Activated CD8-positive, alpha-beta memory T cell treated with anti-CD3 and anti-CD28 coated beads for 48 hours (primary cell): ENCODE measurements around the gene IFI35.
A peak's percentile ranks its signal among the peaks of the same experiment; 100 is the strongest.
"Not testable (repeated sequence)": the region's sequence is repeated elsewhere in the genome, so short reads cannot be mapped to it uniquely, and the experiment has no call there.

Experiments used
- DNase-seq, 3 experiments: peaks; one replicate each; pipeline ENCODE4 v3.0.0-alpha.2; 2020; ENCODE audit warnings: low read depth in 2 of 3, low spot score in 2 of 3

The IFI35 gene

DNA sequence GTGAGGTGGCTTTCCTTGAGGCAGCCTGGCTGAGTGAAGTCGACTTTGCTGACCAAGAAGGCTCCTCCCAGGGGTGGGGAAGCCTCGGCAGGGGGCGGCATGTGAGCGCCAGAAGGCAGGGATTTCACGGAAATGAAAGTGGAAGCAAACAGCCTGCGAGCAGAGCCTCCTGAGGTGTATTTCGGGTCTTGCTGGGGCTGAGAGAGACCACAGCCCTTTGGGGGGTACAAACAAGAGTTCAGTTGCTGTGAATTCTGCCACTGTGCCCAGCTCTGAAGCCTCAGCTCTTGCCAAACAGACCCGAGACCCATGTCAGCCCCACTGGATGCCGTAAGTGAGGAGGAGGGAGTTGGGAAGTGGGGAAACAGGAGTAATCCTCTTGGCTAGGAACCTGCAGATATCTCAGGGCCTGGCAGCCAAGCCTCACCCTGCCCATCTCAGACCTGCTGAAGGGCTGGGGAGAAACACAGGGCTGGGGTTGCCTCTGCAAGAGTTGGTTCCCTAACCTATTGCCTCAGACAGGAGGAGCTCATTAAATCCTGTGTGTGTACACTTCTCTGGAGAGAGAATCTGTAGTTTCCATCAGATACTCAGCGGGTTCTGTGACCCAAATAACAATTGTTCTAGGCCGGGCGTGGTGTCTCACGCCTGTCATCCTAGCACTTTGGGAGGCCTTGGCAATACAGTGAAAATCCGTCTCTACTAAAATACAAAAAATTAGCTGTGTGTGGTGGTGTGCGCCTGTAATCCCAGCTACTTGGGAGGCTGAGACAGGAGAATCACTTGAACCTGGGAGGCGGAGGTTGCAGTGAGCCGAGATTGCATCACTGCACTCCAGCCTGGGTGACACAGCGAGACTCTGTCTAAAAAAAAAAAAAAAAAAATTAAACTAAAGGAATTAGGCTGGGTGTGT, at the start of gene IFI35:
TSS of gene IFI35 (plus strand) at position 146 of the 913 bp plus-strand sequence. CDS start at position 310, 164 bp downstream.
- DNase-seq = peak; percentile 67 to 71 (median 70)

DNA sequence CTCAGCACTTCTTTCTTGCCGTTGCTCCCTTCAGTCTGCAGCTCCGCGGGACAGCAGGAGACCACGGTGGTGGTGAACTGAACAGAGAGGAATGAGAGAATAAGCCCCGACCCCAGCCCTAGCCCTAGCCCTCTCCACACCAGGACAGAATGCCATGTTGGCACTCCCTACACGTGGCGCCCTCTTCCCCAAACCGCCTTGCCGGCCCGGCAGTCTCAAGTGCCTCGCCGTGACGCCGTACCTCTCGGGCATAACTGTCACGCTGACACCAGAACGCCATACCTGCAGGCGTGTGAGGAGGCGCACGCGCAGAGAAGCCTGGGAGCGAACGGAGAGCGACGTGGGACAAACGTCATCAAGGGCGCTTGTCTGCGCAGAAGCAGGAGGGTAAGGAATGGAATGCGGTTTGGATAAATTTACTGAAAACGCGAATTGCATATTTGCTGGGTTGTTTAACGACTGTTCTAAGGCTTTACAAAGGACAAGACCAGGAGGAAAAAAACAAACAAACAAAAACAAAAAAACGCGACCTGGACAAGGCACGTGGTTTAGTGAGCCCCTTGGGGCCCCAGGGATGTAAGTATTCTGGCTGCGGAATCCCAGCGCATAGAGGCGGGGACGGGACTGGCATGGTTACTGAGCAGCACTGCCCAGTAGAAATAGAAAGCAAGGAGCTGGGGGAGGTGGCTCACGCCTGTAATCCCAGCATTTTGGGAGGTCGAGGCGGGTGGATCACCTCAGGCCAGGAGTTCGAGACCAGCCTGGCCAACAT, 42.2 kb upstream of the IFI35 start, which contains the start of gene AARSD1:
TSS of gene AARSD1 (minus strand) at position 294 of the 772 bp plus-strand sequence. CDS start at position 280, 14 bp downstream.
- peak; percentile 59 to 74 (median 70) for DNase-seq

DNA sequence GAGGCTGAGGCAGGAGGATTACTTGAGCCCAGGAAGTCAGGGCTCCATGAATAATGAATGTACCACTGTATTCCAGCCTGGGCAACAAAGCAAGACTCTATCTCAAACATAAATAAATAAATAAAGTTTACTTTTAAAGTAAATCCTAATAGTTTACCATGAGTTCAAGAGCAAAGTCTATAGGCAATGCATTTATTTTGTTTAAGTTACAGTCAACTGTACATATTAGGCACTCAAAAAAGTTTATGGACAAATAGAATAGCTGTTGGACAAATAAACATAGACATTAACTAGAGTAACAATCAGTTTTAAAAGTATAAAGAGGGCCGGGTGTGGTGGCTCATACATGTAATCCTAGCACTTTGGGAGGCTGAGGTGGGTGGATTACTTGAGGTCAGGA, 38.7 kb upstream of the IFI35 start:
- no peak for DNase-seq

DNA sequence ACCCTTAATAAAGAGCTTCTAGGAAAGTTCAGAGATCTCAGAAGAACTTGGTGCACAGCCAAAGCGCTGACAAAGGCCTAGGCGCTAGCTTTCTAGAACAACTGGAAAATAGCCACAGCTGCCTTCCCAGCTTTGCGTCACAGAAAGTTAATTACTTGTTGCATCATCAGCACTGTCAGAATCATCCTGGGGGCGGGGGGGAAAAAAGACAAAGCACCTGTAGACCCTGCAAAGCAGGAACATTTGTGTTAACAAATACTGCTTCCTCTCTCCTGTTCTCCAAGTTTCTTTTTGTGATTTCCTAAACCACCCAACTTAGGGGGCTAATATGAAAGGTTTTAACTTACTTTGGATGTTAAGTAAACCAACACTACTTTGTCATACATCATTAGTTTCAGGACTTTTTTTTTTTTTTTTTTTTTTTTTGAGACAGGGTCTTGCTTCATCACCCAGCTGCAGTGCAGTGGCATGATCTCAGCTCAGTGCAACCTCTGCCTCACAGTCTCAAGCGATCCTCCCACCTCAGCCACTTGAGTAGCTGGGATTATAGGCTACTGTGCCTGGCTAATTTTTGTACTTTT, 37.5 kb upstream of the IFI35 start:
- DNase-seq = no peak

DNA sequence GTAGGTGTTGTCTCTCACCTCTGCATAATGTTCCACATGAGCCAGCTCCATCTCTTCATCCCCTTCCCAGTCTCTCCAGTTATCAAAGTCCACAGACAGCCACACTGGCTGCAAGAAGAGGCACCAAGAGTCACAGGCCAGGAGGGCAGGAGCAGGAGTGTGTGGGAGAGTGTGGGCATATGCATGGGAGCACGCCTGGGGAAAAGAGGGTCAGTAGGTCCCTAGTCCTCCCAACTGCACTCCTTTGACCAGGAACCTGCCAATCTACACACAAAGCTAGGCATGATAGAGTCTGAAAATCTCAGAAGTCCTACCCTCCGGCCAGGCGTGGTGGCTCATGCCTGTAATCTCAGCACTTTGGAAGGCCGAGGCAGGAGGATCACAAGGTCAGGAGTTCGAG, 35.0 kb upstream of the IFI35 start:
- no peak for DNase-seq

DNA sequence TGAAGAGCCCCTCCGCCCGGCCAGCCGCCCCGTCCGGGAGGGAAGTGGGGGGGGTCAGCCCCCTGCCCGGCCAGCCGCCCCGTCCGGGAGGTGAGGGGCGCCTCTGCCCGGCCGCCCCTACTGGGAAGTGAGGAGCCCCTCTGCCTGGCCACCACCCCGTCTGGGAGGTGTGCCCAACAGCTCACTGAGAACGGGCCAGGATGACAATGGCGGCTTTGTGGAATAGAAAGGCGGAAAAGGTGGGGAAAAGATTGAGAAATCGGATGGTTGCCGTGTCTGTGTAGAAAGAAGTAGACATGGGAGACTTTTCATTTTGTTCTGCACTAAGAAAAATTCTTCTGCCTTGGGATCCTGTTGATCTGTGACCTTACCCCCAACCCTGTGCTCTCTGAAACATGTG, 33.3 kb upstream of the IFI35 start:
- DNase-seq = not testable (repeated sequence)

DNA sequence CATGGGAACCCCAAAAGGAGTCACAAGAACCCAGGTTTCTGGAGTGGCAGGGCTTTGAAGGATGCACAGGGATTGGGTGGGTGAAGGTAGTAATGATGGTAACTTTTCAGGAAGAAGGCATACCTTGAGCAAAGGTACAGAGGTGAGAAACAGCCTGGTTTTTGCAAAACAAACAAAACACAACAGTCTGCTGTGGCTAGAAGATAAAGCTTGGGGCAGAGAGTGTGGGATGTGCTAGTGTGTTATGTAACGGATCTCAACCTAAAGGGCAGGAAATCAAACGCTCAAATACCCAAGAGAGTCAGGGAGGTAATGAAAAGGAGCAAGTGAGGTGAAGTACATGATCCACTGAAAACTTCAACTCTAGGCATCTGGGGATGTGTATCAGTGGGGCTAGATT, 31.3 kb upstream of the IFI35 start:
- no peak for DNase-seq

DNA sequence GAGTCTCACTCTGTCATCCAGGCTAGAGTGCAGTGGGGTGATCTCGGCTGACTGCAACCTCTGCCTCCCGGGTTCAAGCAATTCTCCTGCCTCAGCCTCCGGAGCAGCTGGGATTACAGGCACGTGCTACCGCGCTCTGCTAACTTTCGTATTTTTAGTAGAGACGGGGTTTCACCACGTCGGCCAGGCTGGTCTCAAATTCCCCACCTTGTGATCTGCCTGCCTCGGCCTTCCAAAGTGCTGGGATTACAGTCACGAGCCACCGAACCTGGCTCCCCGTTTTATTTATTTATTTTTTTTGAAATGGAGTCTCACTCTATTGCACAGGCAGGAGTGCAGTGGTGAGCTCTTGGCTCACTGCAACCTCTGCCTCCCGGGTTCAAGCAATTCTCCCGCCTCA, 30.9 kb upstream of the IFI35 start:
- not testable (repeated sequence) for DNase-seq

DNA sequence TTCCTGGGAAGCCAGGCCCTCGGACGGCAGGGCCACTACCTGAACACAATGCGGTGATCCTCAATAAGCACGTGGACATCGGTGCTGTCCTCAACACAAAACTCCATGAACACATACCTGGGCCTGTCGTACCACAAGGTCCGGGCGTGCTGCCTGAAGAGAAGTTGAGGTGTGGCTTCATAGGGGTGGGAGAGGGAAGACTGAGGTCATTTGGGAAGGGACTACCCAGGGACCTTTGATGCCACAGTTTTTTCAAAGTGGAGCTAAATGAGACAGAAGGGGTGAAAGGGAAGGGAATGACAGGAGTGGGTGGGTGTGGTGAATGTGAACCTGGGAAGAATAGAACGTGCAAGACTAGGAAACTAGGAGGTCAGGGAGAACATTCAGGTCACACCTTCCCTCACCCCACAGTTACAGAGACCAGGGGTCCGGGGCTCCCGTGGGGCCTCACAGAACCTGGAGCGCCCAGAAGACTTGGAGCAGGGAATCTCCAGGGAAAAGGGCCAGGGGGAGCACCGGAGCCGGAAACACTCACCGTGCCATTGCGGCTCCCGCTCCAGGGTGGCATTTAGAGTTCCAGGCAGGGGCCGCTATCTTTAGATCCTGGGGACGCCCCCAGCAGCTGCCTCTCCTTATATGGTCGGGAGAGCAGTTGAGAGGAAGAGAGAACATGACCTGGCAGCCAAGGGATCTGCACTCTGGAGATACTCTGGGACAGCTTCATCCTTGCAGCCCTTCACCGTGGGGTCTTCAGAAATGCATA, 26.9 kb upstream of the IFI35 start, which contains the start of gene PTGES3L:
TSS of gene PTGES3L (minus strand) at position 570 of the 763 bp plus-strand sequence. CDS start at position 543, 27 bp downstream.
- DNase-seq = no peak

DNA sequence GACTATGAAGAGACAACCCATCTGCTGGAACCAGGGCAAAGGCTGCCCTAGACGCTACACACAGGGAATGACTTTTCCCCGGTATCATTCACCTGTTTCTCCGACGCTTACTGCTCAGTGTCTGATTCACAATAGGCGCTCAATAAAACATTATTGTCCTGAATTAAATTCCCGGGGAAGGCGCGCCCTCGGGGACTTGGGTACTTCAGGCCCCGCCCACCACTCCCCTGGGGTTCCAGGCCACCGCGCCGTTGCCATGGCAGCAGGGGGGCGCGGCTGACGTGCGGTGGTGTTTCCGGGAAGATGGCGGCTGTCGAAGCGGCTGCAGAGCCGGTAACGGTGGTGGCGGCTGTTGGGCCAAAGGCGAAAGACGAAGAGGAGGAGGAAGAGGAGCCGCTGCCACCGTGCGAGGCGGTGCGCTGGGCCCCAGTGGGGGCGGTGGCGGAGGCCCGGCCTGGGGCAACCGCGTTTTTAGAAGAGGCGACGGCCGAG, 26.3 kb upstream of the IFI35 start, which contains the start of gene RUNDC1:
TSS of gene RUNDC1 (plus strand) at position 292 of the 492 bp plus-strand sequence. CDS start at position 304, 12 bp downstream.
- peak; percentile 77 to 90 (median 85) for DNase-seq

DNA sequence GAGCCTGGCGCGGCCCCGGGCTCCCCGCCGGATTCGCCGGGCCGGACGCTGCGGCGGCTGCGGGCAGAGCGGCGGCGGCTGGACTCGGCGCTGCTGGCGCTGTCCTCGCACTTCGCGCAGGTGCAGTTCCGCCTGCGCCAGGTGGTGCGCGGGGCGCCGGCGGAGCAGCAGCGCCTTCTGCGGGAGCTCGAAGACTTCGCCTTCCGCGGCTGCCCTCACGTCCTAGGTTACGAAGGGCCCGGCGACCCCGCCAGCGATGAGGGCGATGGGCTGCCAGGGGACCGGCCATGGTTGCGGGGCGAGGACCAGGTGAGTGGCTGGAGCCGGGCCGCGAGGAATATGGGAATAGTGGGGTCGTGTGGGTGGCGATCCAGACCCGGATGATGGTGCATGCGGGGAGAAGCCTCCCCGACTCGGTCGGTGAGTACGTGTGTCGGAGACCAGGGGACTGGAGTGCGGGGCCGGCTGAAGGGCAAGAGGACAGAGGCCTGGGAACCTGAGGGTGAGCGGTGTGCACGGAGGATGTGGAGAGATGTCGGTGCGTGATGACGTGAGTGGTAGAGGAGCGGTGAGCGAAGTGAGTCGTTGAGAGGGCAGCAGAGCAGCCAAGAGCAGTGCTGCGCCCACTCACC, 25.7 kb upstream of the IFI35 start:
- peak in 2 of 3 experiments; percentile 29 to 39 for DNase-seq

DNA sequence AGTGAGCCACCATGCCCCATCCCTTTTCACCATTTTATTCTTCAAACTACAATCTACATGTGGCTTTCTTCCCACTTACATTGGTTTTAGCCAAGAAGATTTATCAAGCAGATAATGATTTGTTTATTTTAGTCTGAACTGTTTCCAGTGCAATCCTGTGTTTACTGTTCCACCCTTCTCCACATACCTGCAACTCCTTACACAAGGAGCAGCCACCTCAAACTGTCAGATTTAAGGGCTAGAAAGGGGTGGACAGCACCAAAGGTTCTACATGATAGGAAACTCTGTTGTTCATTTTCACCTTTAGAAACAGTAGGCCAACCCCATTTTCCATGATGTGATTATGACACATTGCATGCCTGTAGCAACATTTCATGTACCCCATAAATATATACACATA, 24.3 kb upstream of the IFI35 start:
- DNase-seq = no peak

DNA sequence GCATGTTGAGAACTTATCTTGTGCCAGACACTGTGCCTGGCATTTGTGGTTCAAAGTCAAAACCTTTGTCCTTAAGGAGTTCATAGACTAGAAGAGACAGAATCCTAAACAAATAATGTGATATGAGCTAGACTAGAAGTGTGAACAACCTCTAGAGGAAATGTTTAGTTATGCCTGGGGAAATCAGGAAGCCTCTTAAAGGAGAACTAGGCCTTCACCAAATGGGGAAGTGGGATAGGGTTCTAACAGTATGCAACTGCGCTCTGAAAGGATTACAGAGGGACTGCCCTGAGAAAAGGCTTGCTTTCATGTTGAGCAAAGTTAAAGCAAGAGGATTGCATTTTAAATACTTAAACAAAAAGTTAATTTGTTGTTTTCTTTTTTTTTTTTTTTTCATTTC, 21.4 kb upstream of the IFI35 start:
- DNase-seq = no peak

DNA sequence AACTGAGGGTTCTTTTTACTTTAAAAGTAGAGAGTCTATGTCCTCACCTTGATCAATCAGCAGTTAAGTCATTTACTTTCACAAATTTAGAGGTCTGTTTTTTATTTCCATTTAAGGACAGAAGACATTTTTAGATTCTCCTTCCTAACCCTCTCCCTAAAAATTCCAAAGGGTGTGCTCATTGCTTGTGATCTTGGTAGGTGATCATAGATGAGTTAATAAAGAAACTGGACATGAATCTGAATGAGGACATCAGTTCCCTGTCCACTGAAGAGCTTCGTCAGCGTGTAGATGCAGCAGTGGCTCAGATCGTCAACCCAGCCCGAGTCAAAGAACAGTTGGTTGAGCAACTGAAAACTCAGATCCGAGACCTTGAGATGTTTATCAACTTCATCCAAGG, 17.4 kb upstream of the IFI35 start:
- DNase-seq = no peak

DNA sequence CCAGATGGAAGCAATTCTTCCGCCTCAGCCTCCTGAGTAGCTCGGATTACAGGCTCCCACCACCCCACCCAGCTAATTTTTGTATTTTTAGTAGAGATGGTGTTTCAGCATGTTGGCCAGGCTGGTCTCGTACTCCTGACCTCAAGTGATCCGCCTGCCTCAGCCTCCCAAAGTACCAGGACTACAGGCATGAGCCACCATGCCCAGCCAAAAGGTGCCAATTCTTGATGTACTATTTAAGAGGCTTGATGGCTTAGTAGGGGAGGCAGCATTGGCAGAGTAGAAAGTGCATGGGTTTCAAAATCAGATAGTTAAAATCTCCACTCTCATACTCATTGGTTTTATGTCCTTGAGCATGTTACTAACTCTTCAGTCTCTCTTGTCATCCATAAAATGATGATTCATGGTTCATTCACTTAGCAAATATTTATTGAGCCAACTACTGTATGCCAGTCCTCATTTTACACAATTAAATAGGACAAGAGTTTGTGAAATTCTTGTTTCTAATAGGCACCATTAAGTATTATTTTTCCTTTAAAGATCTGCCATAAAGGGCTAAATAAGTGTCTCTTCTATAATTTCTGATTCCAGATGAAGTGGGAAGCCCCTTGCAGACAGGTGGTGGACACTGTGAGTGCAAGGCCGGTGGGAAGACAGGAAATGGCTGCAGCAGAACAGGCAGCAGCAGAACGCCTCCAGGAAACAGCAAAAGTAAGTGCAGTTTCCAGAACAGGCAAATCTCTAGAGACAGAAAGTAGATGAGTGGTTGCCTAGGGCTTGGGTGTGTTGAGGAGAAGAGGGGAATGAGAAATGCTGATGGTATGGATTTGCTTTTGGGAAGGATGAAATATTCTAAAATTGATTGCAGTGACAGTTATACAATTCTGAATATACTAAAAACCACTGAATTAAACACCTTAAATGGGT, 16.6 kb upstream of the IFI35 start:
- no peak for DNase-seq

DNA sequence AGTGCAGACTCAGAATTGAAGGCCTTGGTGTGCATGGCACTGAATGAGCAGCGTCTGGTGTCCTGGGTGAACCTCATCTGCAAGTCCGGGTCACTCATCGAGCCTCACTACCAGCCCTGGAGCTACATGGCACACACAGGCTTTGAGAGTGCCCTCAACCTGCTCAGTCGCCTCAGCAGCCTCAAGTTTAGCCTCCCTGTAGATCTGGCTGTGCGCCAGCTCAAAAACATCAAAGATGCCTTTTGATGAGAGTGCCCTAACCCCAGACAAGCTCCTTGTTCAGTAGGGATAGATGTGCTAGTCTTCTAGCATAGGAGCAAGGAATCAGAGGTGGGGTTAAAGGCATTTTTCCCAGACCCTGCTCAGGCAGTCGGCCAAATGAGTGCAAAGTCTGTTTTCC, 15.1 kb upstream of the IFI35 start:
- DNase-seq = no peak

DNA sequence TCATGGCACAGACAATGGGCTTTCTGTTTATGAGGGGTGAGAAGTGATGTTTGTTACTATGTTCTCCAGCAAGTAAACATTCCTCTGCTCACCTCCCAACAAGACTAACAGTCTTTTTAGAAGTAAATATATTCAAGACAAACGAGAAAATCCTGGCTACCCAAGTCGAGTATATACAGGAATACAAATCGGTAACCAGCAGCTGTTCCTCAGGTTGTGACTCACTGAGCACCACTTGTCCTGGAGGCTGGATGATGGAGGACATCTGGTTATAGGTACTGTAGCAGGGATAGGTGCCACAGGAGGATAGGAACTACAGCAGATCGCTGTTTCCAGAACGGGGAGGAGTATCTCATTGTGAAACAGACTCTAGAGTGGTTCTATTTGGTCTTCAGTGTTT, 13.7 kb upstream of the IFI35 start:
- DNase-seq = no peak

DNA sequence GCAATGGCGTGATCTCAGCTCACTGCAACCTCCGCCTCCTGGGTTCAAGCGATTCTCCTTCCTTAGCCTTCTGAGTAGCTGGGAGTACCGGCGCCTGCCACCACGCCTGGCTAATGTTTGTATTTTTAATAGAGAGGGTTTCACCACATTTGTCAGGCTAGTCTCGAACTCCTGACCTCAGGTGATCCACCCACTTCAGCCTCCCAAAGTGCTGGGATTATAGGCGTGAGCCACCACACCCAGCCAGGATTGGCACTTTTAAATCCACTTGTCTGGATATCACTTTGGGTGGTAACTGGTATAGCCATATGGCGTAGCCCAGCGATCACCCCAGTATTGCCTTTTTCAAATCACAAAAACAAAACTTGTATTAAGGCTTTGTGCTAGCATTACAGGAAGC, 12.7 kb upstream of the IFI35 start:
- not testable (repeated sequence) for DNase-seq
